Measurements from ENCODE around the gene INS.

INS gene

DNA sequence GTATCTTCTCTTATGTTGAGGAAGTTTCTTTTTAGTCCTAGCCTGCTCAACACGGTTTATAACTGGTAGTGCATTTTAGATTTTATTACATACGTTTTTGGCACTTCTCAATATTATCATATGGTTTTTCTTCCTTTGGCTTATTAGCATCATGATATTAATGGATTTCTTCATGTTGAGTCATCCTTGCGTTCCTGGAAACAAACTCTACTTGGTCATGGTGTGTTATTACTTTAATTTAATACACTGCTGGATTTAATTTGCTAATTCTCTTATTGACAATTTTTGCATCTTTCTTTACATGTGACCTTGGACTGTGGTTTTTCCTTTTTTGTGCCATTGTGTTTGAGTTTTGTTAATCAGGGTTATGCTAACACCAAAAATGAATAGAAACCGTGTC is 42.3 kb downstream of the INS start:
- FAIRE-seq (no peak), DNase-seq (ENCODE audit: low spot score) (no peak)

DNA sequence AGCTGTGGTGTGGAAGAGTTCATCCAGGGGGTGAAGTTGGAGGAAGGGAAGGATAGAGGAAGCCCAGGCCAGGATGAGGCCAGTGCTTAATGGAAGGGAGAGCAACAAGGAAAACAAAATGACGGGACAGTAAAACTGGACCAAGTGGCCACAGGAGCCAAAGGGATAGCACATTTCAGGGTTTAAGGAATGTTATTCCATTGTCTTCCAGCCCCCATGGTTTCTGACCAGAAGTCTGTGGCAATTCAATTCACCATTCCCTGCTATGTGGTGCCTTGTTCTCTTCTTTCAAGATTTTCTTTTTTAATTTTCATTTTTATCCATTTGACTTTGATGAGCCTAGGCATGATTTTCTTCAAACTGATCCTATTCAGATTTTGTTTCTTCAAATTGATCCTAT is 44.3 kb downstream of the INS start:
- no peak for FAIRE-seq

DNA sequence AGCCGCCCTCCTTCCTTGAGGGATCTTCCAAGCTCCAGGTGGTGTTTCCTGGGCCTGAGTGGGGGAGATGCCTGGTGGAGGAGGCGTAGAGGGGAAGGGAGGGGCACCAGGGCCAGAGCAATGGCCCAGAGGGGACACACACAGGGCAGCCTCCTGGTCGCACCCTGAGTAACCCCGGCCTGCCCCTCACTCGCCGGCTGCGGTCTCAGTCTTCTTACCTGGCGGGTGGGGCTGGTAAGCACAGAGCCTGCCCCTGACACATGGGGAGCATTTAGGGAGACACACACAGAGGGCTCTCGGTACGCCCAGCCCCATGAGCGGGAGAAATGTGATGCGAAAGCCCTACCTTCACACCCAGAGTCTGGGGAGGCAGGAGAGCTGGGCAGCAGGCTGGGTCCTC is 45.7 kb downstream of the INS start:
- FAIRE-seq (no peak), DNase-seq (ENCODE audit: low spot score) (no peak)

More for the DNA sequence above, 44.3 kb downstream of the INS start:
- no peak for DNase-seq (ENCODE audit: low spot score)

DNA sequence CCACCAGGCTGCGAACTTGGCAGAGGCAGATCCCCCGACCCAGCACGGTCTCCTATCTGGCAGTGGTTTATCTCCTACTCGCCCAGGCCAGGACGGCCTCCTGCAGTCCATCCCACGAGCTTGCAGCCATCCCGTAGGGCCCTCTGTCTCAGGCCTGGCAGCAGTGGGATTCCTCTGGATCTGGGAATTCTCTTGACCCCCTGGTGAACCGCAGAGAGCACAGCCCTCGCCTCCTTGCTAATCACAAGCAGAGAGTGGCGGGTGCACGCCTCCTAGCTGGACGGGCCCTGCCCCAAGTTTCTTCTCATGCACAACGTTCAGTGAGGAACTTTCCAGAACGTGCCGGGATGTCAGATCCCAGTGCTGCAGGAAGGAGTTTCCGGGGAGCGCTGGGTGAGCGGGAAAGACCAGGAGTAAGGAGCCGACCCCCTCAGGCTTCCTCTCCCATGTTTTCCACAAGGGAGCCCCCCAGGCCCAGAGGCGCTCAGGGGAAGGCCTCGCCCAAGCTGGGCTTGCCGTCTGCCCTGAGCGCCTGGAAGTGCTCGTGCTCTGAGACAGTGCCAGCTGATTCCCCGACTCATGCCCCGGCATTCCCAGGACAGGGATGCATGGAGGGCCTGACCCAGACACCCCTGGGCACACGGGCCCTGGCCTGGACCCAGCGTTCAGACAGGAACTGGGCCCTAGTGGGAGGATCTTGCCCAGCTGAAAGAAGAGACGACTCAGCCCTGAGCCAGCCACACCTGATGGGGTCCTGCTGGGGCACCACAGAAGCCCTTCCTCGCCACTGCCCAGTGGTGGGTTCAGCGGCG is 46.4 kb downstream of the INS start:
- no peak for DNase-seq (ENCODE audit: low spot score)
- FAIRE-seq = no peak

DNA sequence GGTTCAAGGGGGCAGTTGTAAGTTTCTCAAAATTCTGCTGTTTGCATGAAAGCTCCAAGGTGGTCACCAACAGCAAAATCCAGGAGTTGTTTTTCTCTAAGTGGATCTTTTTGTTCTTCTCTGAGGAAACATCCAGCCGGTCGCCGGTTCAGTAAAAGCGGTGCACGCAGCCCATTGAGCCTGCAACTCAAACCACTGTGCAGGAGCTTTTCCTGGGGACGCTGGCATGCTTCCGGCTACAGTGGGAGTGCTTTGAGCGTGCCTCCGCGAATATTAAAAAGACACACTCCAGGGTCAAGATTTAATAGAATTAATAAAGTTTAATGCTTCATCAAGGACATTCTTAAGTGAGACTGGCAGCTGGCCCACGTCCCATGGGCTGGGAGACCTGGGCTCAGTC is 47.2 kb downstream of the INS start:
- no peak for DNase-seq (ENCODE audit: low spot score)
- no peak for FAIRE-seq

DNA sequence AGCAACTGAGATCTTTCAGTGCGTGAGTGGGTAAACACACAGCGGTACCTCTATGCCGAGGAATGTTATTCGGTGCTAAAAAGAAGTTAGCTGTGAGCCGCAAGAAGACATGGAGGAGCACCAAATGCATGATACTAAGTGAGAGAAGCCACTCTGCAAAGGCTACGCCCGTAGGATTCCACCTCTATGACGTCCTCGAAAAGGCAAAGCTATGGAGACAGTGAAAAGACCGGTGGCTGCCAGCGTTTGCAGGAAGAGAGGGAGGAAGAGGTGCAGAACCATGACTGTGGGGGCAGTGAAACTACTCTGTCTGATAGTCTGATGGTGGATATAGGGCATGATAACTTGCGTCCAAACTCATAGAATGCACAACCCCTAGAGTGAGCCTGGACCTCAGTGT is 50.5 kb downstream of the INS start:
- no peak for FAIRE-seq
- DNase-seq (ENCODE audit: low spot score) = no peak
